Myocyte (in vitro differentiated cells): ENCODE data around the gene LTBP1. TPM values are rescaled to one million over a fixed set of nuclear protein-coding genes. Genes with fewer than 3 reads are reported as not detected.

Source experiments
- DNase-seq: peaks from one replicate; pipeline ENCODE4 v3.0.0-alpha.2; 2012; ENCODE audit warnings: low read depth
- total RNA-seq: library from RNA; depleted of rRNA; stranded (reverse); fragments of >200 nt; gene quantifications from 2 replicates; pipeline ENCODE4 v1.2.3, GENCODE V29; 2014

Gene LTBP1
- total RNA-seq, 1 donor from 2014 or later: 26.2 TPM

DNA sequence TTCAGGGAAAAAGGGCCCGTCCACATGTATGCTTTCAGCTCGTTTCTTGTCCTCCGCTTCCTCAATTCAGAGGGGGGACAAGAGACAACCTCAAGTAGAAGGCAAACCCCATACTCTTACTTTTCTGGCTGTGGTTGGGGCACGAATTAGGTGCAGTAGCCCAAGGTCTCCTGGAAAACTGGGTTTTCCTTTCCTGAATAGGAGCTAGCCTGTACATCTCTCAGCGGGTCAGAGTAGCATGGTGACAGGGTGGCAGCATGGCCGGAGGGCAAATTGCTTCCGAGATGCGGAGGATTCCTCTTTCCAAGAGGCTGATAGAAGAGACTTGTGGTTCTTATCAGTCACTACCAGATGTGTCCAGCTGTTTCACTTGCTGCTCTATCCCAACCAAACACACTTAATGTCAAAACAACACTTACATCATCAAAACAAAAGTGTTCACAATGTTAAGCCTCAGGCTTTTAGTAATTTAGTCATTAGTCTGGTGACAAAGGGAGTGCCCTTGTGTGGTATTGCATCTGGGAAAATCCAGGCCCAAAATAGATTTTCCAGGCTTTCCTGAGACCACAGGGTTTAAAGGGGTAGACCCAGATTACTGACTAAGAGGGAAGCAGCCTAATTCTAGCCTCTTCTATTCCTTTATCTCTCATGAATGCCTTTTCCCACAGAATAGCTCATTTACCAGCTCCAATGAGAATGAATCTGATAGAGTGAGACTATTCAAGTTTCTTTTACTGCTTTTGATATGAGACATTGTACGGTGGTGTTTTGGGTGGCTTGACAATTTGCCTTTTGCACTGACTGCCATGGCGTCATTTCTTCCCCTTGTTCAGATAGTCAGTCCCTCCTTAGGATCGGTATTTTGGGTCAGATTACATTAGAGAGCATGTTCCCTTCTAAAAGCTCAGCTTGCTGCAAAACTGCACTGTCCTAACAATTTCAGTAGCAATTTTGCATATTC lies 162.0 kb downstream of the LTBP1 start:
- DNase-seq: peak; percentile 90

DNA sequence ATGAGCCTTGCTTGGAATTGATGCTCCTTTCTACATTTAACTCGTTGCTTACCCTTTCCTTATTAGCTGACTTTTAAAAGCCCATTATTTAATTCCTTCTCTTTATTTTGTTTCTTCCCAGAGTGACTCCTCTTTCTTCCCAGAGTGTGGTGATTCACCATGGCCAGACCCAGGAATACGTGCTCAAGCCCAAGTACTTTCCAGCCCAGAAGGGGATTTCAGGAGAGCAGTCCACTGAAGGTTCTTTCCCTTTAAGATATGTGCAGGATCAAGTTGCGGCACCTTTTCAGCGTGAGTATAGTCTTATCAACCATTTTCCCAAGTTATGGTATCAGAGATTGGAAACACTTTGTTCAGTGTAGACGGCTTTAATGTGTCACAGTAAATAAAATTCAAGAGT lies 163.7 kb downstream of the LTBP1 start:
- no peak for DNase-seq

DNA sequence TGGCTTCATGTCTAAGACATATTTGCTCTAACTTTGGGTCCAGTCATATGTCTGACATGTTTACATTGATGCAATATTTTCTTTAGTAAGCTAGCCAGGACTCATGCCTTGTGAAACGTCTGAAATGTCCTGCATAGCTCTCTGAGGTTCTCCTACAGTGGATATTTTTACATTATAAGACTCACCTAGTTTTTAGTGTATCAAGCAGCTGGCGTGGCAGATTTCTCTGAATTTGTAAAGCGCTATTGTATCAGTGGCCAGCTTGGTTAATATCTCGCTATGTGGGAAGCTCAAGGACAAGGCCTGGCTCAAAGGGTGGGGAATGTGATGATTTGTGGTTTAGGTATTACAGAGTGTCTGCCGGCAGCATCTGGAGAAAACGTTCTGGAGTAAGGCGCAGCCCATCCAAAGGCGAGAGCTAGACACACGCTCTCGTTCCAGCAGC lies 164.3 kb downstream of the LTBP1 start:
- peak; percentile 32 for DNase-seq

DNA sequence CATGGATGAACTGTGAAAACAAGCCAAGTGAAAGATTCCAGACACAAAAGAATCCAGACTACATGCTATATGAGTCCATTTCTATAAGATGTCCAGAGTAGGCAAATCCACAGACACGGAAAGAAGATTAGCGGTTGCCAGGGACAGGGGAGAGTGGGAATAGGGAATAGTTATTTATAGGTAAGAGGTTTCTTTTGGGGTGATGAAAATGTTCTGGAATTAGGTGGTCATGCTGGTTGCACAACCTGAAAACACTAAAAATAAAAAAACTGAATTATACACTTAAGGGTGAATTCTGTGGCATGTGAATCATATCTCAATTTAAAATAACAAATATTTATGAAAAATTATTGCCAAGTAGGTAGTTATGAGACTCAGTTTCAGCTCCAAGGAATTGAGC lies 168.4 kb downstream of the LTBP1 start:
- DNase-seq: no peak

DNA sequence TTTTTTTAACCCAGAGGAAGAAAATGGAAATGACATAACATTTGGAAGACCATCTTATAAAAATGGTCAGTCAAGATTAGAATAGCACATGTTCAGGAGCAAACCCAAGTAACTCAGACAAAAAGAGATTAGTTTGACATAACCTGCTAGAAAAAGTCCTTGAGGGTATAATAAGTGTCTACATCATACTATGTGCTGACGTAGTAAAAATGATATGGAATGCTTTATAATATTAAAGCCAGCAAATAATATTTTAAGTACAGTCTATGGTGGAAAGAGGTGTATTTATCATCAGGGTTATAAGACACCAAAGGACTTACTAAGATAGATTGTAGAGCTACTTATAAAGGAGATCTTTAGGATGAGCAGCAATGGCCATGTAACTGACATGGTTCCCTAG lies 169.0 kb downstream of the LTBP1 start:
- DNase-seq: no peak

DNA sequence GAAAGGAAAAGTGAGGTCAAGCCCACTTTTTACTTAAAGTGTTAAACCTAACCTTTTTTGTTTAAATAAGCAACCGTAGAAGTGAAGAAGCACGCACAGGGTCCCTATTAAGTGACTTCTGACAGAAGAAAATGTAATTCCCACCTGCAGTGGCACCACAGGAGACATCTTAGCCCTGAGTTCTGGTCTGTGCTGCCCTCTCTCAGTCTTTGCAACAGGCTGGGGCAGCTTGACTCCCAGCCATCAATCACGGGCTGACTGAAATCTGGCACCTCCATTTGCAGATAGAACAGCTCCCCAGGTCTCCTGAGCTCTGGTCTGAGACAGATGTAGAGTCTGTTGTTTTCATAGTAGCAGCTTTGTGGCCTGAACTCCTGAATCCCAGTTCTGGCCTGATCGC lies 170.0 kb downstream of the LTBP1 start:
- DNase-seq: no peak

DNA sequence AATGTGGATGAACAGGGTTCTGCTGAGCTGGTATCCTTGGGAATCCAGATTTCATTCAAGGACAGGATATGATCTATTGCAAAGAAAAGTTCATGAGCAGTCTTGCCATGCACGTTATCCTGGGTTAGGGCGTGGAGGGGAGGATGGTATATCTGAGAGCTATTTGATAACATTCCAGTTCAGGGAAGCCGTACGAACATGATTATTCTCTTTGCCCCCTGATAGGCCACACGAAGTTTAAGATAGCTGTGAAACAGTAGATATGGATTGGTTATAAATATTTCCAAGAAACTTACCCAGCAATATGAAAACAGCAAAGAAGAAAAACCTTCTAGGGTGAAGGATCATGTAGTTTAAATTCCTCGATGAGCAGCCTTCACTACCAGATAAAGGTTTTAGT lies 171.9 kb downstream of the LTBP1 start:
- no peak for DNase-seq

DNA sequence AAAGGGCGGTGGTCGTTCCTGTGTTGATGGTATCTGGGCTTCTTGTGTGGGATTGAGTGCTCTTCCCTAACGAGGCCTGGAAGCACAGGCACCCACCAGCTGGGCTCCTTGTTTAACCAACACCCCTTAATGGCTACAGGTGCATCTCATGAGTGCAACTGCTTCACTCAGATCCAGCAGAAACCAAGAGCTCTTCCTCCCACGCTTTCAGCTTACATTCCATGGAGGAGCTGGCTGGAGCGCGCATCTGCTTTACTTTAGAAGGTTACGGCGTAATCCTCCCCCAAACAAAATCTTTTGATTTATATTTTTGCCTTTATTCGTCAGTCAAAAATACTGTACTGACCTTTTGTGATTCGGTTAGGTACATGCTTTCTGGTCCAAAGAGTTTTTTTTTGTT lies 174.7 kb downstream of the LTBP1 start:
- no peak for DNase-seq

DNA sequence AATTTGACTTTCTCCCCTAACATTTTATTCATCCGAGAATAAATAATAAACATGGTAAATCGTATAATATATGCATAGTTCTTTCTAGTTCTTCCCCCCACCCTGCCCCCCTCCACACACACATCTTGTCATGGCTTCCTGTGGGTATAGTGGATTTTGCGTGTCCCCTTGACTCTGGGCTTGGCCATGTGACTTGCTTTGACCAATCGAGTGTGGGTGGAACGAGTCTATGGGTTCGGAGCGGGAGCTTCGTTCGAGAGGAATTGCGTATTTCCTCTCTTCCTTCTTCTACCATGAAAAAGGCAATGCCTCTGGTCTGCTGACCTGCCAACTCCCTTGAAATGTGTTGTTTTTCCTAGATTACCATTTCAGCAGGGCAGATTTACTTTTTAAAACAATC lies 175.2 kb downstream of the LTBP1 start:
- DNase-seq: no peak

DNA sequence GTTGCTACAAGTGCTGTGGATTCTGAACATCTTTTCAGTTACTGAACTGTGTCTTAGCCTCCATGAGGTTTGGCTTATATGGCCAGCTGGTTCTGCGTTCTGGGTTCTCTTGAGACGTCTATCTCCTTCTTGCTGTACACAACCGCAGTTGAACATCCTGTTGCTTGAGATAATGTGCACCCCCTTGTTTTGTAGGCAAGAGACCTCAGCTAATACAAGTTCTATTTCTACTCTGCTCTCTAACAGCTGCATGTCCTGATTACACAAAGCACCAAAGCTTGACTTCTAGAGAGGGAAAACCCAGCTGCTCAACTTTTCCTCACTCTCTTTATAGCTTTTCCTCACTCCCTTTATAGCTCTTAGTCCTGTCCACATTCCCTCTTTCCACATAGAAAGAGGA lies 176.0 kb downstream of the LTBP1 start:
- peak; percentile 57 for DNase-seq

DNA sequence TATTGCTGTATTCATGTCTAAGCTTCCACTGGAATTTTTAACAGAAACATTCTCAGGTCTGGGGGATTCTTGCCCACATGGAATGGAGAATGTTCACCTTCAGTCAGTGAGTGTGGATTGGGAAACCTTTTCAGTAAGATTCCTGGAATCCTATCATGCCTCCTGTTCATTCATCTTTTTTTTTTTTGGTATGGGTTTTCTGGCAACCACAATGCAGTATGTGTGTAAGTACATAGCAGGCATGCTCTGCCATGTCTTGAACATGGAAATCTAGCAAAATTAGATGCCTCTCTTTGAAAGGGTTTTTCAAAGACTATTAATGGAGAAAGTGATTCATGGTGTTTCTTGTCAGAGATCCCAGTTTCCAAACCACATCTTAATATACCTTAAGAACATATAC lies 176.5 kb downstream of the LTBP1 start:
- DNase-seq: no peak

DNA sequence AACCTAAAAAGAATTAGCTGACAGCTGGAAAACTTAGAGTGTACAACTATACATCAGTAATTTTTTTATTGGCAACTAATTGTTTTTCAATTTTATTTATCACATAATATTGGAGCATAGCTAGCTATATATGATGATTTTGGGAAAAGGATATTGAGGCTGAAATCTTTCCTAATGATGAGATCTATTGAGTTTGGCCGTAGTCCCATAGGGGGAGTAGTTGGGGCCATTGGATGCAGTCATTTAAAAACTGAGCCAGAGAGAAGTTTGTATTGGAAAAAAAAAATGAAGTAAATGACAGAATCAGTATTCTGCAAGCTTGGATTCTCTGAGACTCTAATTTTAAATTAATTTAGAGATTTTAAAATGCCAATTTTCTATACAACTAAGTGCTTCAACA lies 179.8 kb downstream of the LTBP1 start:
- no peak for DNase-seq

DNA sequence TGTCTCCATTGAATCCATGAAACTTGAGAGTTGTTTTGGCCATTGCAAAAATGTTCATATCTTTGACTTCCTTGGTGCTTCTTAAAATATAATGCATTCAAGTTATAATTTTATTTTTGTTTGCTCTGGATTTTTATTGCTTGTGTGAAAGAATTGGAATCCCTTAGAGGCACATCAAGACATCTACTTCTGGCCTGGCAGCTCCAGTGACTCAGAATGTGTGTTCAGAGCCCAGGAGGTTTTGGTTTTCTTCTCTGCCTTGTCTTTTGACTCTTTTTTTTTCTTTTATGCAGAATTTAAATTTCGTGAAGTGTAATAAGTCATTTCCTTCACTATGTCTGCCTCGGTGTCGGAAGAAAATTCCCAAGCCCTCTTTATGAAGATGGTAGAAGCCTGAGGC lies 180.2 kb downstream of the LTBP1 start:
- no peak for DNase-seq

DNA sequence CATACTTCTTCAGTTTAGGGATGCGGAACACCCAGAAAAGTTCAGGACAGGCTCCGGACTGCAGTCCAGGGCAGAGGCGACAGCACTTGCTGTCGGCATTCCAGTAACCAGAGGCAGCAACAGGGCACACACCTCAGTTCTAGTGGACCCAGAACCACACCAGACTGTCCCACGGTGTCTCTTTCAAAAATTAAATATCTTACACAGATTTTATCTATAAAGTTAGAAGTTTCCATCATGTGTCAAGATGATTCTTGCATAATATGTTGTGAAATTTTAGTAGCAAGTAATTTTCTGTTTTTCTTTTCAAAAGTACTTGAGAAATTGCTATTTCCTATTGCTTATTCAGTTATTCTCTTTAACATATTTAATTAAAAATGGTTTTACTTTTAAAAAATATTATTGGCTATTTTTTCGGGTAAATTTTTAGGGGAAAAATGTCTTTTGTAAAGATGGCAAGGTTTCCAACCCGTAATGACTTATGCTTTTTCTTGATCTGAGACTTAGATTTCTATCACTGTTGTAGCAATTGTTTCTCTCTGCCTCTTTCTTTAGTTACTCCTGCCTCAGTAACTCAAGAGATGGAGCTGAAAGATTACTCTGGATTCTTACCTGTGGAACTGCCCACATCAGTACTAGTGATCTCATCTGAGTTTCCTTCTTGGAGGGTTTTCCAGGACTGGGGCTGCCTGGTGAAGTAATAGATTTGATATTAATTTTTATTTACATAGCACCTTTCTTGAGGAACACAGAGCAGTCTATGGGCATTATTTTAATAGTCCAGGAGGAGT lies 182.7 kb downstream of the LTBP1 start:
- DNase-seq: no peak

DNA sequence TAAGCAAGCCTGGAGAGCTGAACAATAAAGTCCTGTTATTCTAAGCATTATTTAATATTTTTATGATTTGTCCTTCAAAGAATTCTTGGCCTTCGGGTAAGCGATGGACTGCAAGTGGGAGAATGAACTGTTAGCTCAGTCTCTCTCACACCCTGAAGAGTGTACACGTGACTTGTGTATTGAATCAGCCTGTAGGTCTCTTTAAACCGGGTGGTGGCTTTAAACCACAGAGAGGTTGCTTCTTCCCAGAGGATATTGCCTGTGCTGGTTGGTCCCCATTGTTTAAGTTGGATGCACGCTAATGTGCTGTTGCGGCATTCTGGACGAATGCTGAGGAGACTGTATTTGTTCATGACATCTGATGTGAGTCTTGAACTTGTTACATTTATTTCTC lies 183.3 kb downstream of the LTBP1 start:
- no peak for DNase-seq

DNA sequence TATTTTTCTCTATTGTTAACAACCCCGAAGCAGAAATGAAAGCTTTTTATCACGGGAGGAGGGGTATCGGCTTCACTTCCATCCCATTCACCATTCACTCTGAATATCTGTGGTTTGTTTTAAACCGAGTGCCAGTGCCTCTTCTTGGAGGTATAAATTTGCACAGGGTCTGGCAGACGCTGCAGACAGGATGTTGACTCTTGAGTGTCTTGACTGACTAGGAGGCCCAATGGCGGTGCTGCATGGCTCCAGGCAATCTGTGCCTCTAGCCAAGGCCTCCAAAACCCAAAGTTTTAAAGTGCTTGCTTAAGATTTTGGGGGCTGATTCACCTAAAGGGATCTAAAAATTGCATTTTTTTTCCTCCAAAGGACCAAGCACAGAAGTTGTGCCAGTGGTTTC lies 183.8 kb downstream of the LTBP1 start:
- DNase-seq: no peak

DNA sequence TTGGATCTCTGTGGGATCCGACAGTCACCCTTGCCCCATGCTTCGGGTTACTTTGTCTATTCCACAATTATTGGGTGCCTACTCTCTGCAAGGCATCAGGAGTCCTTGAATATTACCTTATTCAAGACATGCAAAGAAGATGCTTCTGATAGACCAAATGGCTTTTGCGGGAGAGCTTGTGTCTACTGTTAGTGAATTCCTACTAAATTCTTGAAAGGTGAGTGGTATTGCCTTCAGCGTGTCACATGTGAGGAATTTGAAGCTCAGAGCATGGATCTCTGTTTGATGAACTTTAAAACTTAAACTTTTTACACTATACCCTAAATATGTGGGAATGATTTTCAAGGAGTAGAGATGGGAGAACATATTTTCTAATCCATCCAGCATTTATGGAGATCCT lies 184.4 kb downstream of the LTBP1 start:
- DNase-seq: no peak

DNA sequence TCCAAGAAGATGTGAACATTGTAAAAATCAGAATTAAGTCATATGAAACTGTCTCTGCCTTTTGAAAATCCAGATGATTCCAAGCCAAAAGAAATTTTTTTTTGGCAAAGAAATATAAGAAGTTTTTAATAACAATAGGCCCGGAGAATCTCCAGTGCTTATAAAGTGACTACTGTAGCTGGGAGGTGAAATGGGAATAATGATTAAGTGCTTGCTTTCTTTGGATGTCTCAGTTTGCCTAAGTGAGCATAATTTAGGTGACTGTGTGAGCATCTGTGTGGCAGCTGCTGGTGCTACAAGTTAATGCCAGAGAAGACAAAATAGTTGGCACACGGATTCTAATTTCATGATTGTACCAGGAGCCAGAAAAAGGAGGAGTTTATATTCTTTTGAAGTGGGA lies 185.0 kb downstream of the LTBP1 start:
- DNase-seq: no peak

DNA sequence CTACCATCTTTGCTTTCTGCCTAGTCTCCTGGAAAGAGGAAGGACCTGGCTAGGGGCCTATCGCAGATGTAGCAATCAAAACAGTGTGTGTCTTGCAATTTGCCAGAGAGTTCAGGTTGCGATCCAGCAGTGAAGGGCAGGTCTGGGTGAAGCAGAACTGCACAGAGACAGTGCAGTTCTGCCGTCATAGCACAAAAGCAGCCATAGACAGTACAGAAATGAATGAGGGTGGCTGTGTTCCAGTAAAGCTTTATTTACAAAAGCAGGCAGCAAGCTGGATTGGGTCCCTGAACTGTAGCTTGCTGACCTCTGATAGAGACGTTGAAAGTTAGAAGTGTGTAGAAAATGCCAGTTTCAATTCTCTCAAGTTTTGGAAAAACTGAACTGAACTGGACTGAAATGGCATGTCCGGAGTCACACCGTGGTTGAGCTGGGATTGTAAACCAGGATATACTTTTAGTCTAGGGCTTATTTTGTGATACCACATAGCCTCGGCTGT lies 186.8 kb downstream of the LTBP1 start:
- DNase-seq: no peak

DNA sequence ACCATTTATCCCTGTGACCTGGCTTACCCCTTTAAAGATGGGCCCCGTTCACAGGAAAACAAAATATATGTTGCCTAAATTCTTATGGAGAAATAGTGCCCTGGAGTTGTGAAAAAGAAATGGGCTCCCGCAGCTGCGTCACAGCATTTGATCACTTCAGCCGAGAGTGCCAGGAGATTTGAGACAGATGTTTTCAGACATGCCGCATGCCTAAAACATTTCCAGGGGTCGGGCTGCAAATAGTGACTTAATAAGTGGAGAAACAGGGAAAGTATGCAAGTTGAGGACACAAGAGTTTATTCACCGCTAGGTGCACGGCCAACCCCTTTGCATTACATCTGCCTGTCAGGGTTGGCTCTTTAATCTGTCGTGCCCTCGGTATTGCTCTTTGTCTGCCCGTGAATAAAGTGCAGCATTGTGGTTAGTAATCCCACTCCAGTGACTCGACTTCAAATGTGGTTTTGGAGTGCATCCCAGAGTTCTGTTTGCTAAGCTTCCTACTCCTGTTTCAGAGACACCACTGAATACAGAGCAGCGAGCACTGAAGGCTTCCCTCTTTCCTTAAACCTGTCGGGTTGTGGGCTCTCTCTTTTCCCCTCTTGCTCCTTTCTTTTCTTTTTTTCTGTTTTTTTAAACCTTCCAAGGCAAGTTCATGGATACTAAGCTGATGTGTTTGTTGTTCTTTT lies 187.5 kb downstream of the LTBP1 start:
- peak; percentile 96 for DNase-seq

DNA sequence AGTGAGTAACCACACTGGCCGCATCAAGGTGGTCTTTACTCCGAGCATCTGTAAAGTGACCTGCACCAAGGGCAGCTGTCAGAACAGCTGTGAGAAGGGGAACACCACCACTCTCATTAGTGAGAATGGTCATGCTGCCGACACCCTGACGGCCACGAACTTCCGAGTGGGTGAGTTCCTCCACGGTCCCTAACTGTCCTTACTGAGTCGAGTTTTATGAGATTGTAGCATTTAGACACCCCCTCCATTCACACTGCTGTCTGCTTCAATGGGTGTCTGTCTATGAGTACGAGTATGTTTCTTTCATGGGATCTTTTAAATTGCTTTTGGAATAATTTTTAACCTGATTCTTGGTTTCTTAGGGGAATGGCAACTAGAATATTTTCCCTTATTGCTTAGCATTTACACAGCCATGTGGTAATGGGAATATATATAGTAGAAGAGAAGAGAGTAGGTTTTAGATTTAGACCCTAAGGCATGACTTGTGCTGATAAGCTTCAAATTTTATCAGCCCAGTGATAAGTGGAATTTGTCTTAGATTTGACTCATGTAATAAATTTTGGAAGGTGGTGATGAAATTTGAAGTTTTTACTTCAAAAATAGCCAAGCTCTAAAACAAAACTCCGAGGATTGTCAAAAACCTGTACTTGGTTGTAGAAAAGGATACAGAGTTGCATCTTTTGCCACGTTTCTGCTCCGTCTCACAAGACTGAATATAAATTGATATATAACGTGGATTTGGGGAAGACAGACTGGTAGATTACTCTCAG lies 188.2 kb downstream of the LTBP1 start:
- peak; percentile 73 for DNase-seq
